DMS114 treated with DMSO at 0.1 percent for 48 hours (cell line): Measurements from ENCODE around the gene CST7.

Experiments used
- DNase-seq: peaks from one replicate; lab custom pipeline; 2025; ENCODE audit not compliant: unreplicated experiment; lab: John Stamatoyannopoulos, UW

The CST7 gene

GRCh38 chr20:24963672-24964505, 14.8 kb downstream of the CST7 start:
- no peak for DNase-seq

GRCh38 chr20:24964506-24964840, 15.4 kb downstream of the CST7 start:
- no peak for DNase-seq

- no peak for DNase-seq
Observed at GRCh38 chr20:24965065-24965919, 16.2 kb downstream of the CST7 start.

- no peak for DNase-seq
Observed at GRCh38 chr20:24966317-24967012, 17.4 kb downstream of the CST7 start.

GRCh38 chr20:24968278-24968800, 19.3 kb downstream of the CST7 start:
- no peak for DNase-seq

- no peak for DNase-seq
Observed at GRCh38 chr20:24969186-24970029, 20.3 kb downstream of the CST7 start.

- no peak for DNase-seq
Observed at GRCh38 chr20:24970030-24970553, 21.0 kb downstream of the CST7 start.

- no peak for DNase-seq
Observed at GRCh38 chr20:24970754-24971153, 21.7 kb downstream of the CST7 start.

GRCh38 chr20:24971376-24972101, 22.5 kb downstream of the CST7 start:
- DNase-seq = no peak

- DNase-seq = no peak
Observed at GRCh38 chr20:24972341-24972740, 23.3 kb downstream of the CST7 start.

GRCh38 chr20:24977336-24977735, 28.3 kb downstream of the CST7 start:
- DNase-seq = no peak

GRCh38 chr20:24977797-24978196, 28.7 kb downstream of the CST7 start:
- DNase-seq = no peak

- DNase-seq = no peak
Observed at GRCh38 chr20:24978513-24978912, 29.4 kb downstream of the CST7 start.

- no peak for DNase-seq
Observed at GRCh38 chr20:24979036-24979960, 30.2 kb downstream of the CST7 start.

- no peak for DNase-seq
Observed at GRCh38 chr20:24980291-24981053, 31.4 kb downstream of the CST7 start.

- DNase-seq = no peak
Observed at GRCh38 chr20:24981282-24981681, 32.2 kb downstream of the CST7 start.

- DNase-seq = no peak
Observed at GRCh38 chr20:24981790-24982189, 32.7 kb downstream of the CST7 start.

- DNase-seq = no peak
Observed at GRCh38 chr20:24983896-24984295, 34.8 kb downstream of the CST7 start.
